ENCODE measurements around the gene LSM14B. TPM values are rescaled to one million over a fixed set of nuclear protein-coding genes. Genes with fewer than 3 reads are reported as not detected.

Gene LSM14B
- total RNA-seq, 1 donor = 31.0 TPM

DNA sequence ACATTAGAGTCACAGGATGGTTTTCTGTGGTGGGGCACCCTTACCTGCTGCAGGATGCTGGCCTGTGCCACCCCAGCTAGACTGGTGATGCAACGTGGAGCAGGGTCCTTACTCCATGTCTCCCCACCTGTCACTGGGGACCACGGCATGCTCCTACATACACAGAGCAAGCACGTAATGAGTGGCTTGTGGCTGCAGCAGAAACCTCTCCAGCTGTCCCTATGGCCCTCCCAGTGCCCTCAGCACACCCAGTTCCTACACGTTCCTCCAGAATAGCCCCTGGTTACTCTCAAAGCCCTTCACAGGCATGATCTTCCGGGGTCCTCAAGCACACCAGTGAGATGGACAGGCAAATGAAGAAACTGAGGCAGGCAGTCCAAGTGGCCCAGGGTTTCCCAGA is 3.2 kb upstream of the LSM14B start:
- no peak for DNase-seq (ENCODE audit: low read depth)

DNA sequence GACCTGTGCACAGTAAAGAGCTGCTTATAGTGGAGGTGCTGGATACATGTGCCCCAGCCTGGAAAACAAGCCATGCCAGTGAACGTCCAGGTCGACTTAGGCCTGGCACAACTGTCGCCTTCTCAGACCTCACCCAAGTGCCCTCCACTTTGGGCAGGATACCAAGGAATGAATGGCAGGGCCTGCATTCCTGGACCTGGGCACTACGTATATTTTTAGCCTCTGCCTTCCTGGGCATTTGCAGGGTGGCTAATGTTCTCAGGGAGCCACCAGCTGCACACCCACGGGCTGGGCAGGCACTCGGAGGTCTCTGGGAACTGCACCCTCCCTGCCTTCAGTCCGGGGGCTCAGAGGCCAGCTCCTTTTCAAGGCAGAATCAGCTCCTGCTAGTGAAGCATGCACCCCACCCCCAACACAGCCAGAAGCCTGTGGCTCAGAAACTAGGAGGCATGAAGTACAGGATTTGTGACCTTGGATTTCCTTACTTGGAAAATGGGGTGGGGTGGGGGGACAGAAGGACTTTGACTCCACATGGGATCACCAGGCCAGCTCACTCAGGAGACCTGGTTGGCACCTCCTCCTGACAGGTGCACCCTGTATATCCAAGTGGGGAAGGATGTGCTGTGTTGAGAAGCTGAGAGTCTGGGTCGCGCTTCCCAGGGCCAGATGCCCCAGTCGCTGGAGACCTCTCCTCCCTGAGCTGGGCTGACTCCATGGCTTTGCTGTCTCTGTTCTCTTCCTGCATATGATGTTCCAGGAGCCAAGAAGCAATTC is 2.5 kb upstream of the LSM14B start:
- TF ChIP-seq, protein P1, sequence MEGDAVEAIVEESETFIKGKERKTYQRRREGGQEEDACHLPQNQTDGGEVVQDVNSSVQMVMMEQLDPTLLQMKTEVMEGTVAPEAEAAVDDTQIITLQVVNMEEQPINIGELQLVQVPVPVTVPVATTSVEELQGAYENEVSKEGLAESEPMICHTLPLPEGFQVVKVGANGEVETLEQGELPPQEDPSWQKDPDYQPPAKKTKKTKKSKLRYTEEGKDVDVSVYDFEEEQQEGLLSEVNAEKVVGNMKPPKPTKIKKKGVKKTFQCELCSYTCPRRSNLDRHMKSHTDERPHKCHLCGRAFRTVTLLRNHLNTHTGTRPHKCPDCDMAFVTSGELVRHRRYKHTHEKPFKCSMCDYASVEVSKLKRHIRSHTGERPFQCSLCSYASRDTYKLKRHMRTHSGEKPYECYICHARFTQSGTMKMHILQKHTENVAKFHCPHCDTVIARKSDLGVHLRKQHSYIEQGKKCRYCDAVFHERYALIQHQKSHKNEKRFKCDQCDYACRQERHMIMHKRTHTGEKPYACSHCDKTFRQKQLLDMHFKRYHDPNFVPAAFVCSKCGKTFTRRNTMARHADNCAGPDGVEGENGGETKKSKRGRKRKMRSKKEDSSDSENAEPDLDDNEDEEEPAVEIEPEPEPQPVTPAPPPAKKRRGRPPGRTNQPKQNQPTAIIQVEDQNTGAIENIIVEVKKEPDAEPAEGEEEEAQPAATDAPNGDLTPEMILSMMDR (IDR thresholded peaks at IDR 0.05; ENCODE audit: insufficient read depth, low read length) = no peak
- no peak overlapping the region for H3K4me3 ChIP-seq (ENCODE audit: low read depth, low read length)
- DNase-seq (ENCODE audit: low read depth) = no peak

More for the DNA sequence above, 3.2 kb upstream of the LSM14B start:
- no peak overlapping the region for H3K4me3 ChIP-seq (ENCODE audit: low read depth, low read length)
- TF ChIP-seq, protein P1 (IDR thresholded peaks at IDR 0.05; ENCODE audit: insufficient read depth, low read length) = no peak

DNA sequence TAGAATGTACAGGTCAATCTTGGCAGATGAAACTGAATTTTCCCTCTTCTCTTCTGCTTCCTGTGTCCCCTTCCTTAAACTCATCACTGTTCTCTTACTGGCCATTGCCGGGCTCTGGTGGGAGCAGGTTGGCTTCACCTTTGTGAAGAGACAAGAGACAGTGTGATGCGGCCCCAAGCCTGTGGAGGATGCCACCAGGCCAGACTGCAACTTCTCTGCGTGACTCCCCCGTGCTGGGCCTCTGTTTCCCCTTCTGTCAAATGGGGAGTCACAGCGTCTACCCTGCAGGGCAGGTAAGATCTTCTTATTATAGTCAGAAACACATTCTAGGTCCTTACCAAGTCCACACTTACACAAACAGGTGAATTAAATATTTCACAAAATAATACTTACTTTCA is 1.9 kb upstream of the LSM14B start:
- DNase-seq (ENCODE audit: low read depth) = no peak
- no peak overlapping the region for H3K4me3 ChIP-seq (ENCODE audit: low read depth, low read length)
- TF ChIP-seq, protein P1 (IDR thresholded peaks at IDR 0.05; ENCODE audit: insufficient read depth, low read length) = no peak

DNA sequence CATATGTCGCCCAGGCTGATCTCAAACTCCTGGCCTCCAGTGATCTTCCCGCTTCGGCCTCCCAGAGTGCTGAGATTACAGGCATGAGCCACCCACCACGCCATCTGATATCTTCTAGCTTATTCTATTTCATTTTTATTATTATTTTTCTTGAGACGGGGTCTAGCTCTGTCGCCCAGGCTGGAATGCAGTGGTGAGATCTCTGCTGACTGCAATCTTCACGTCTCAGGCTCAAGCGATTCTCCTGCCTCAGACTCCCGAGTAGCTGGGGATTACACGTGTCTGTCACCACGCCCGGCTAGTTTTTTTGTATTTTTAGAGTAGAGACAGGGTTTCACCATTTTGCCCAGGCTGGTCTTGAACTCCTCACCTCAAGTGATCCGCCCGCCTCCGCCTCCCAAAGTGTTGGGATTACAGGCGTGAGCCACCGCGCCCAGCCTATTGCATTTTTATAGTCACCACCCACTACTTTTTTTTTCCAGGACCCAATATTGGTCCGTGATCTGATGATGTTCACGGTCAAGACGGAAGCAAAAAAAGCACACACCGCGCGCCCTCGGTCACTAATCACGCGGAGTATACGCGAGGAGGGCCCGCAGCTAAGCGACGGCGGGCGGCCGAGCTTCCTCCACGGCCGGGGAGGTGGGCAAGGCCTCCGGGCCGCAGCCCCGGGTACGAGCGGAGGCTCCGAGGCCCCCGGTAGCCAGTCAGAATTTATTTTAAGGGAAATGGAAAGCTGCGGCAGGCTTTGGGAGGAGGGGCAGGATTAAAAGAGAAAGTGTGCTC is 1.1 kb upstream of the LSM14B start:
- TF ChIP-seq, protein P1 (IDR thresholded peaks at IDR 0.05; ENCODE audit: insufficient read depth, low read length) = no peak
- H3K4me3 ChIP-seq (ENCODE audit: low read depth, low read length) = peak overlapping the region; percentile 74
- DNase-seq (ENCODE audit: low read depth) = peak; percentile 80

DNA sequence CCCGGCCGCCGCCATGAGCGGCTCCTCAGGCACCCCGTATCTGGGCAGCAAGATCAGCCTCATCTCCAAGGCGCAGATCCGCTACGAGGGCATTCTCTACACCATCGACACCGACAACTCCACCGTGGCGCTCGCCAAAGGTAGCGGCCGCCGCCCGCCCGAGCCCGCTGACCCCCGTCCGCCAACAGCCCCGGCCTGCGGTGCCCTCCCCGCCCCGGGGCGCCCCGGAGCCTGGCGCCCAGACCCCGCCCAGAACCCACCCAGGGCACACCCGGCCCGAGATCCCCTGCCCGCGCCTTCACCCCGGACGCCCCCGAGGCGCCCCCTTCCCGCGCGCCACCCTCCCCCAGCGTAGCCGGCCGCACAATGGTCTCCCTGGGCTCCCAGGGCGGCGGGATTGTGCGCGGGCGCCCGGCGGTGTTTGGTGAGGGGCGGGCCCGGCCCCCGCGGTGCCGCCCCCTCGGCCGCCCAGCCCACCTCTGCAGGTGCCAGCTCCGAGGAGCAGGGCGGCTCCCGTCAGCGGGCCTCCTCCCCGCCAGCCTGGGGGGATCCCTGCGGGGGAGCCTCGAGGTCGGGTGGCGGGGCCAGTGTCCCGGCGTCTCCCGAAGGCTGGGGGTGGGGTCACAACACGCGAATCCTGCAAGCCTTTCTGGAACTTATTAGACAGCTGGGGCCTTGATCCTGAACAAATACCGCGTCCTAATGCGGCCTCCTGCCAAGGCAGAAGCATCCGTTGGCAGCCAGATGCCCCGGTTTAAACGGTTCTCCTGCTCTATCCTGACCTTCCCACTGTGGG is 577 bp downstream of the LSM14B start:
- peak overlapping the region; percentile 82 for H3K4me3 ChIP-seq (ENCODE audit: low read depth, low read length)
- TF ChIP-seq, protein P1 (IDR thresholded peaks at IDR 0.05; ENCODE audit: insufficient read depth, low read length) = no peak
- peak; percentile 28 for DNase-seq (ENCODE audit: low read depth)

DNA sequence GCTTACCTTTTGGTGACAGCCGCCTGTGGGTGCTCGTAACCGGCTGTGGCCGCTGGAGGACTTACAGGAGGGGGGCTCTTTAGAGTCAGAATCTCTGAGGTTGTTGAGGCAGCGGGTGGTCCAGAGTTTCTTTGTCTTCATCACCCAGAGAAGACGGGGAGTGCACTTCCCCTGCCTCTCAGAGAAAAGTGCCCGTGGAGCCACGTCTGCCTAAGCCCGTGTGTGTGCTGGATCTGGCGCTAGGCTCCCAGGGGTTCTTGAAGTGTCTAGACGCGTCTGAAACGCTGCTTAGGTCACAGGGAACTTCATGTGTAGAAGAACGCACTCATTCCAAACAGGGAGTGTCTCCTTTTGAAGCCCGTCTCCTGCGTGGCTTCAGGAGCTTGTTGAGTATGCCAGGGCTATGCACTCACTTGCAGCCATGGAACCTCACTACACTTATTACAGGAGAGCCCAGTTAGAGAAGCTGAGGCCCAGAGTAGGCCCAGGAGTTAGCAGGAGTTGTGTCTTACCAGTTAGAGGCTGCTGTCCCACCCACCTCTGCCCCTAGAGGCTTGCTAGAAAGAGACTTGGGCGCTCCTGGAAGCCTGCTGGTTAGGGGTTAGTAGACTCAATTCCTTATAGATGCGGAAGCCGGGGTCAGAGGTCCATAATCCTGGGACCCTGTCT is 1.3 kb downstream of the LSM14B start:
- H3K4me3 ChIP-seq (ENCODE audit: low read depth, low read length) = peak overlapping the region; percentile 82
- peak; percentile 57 for DNase-seq (ENCODE audit: low read depth)
- TF ChIP-seq, protein P1 (IDR thresholded peaks at IDR 0.05; ENCODE audit: insufficient read depth, low read length) = peak; percentile 20

All from fibroblast of the aortic adventitia (primary cell).